ENCODE measurements around the gene CSNK1G1. TPM values are rescaled to one million over a fixed set of nuclear protein-coding genes. Genes with fewer than 3 reads are reported as not detected.

The CSNK1G1 gene
- total RNA-seq, 1 donor, result 37.6 TPM

GRCh38 chr15:64155802-64156651, 199.9 kb downstream of the CSNK1G1 start:
- no peak for DNase-seq (ENCODE audit: low read depth)
- TF ChIP-seq CTCF (IDR thresholded peaks at IDR 0.05; ENCODE audit: insufficient read depth, low read depth, low read length), result no peak

GRCh38 chr15:64153480-64154367, 202.2 kb downstream of the CSNK1G1 start:
- DNase-seq (ENCODE audit: low read depth), result peak; percentile 84
- TF ChIP-seq CTCF (IDR thresholded peaks at IDR 0.05; ENCODE audit: insufficient read depth, low read depth, low read length), result peak; percentile 99
- no peak overlapping the region for H3K4me3 ChIP-seq (ENCODE audit: low read depth, low read length)

More at GRCh38 chr15:64155802-64156651, 199.9 kb downstream of the CSNK1G1 start:
- no peak overlapping the region for H3K4me3 ChIP-seq (ENCODE audit: low read depth, low read length)

- DNase-seq (ENCODE audit: low read depth), result no peak
- peak overlapping the region; percentile 62 for H3K4me3 ChIP-seq (ENCODE audit: low read depth, low read length)
- no peak for TF ChIP-seq CTCF (IDR thresholded peaks at IDR 0.05; ENCODE audit: insufficient read depth, low read depth, low read length)
Observed at GRCh38 chr15:64152507-64153387, 203.2 kb downstream of the CSNK1G1 start.

GRCh38 chr15:64151727-64152506, 204.1 kb downstream of the CSNK1G1 start, which contains the start of gene SNX22:
SNX22 (plus strand) TSS chr15:64151731; CDS start chr15:64151776, 45 bp downstream.
- no peak for DNase-seq (ENCODE audit: low read depth)
- no peak for TF ChIP-seq CTCF (IDR thresholded peaks at IDR 0.05; ENCODE audit: insufficient read depth, low read depth, low read length)
- peak within 1 kb of the TSS; percentile 62 for H3K4me3 ChIP-seq (ENCODE audit: low read depth, low read length)

- H3K4me3 ChIP-seq (ENCODE audit: low read depth, low read length), result no peak overlapping the region
- no peak for TF ChIP-seq CTCF (IDR thresholded peaks at IDR 0.05; ENCODE audit: insufficient read depth, low read depth, low read length)
- no peak for DNase-seq (ENCODE audit: low read depth)
Observed at GRCh38 chr15:64149893-64150578, 205.9 kb downstream of the CSNK1G1 start.
